ENCODE results near the gene RPTOR.

RPTOR gene

DNA sequence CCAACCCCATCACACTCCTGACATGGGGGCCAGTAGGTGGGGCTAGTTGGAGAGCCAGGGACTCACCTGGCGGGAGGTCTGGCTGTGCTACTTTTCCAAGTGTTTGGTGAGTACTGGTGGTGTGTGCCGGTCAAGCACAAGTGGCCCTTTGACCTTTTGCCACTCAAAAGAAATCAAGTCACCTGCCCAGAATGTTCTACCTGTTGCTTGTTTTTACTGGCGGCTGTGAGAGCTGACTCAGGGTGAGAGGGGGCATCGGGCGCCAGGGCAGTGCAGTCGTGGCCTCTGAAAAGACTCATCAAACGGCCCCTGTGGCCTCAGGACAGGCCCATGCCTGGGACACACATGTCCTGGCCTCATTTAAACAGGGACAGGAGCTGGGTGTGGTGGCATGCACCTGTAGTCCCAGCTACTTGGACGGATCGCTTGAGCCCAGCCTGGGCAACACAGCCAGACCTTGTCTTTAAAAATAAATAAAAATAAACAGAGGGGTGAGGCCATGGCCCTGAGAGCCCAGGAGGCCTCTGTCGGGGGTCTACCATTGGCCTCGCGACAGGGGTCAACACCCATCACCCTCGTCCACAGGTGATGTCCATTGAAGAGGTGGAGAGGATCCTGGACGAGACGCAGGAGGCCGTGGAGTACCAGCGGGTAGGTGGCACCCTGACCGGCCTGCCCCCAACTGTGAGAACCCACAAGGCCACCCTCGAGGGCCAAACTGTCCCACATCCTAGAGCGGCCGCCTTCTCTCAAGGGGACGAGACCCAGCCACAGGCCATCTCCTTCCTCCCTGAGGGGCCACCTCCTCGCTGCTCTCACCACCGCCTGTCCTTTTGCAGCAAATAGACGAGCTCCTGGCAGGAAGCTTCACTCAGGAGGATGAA, 452.0 kb downstream of the RPTOR start:
- DNase-seq (ENCODE audit: low read depth in 2 of 2), result no peak

DNA sequence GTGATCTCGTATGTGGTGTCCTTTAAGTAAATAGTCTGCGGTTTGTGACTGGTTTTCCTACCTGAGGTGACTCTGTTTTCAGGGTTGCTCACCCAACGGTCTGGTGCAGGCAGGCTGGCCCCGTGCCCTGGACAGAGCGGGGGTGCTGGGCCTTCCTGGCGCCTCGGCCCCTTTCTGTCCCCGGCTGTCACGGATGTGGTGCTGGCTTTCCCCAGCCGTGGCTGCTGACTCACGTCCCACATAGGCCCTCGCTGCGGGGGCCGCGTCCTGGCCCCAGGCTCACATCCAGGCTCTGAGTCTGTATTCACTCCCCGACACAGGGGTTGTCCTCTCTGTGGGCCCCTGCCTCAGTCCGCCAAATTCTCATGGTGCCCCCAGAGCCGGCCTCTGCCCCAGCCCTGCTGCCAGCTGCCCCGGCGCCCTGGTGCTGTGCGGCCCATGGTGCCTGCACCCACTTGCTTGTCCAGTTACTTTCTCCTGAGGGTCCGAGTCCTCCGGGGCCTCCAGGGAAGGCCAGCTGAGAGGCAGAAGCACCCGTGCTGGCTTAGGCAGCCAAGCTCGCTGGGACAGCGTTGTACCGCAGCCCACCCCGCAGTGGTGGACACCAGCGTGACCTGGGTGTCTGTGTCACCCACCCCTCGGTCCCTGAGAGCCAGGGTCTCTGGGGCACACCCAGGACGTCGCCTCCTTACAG, 452.9 kb downstream of the RPTOR start:
- no peak for DNase-seq (ENCODE audit: low read depth in 2 of 2)

DNA sequence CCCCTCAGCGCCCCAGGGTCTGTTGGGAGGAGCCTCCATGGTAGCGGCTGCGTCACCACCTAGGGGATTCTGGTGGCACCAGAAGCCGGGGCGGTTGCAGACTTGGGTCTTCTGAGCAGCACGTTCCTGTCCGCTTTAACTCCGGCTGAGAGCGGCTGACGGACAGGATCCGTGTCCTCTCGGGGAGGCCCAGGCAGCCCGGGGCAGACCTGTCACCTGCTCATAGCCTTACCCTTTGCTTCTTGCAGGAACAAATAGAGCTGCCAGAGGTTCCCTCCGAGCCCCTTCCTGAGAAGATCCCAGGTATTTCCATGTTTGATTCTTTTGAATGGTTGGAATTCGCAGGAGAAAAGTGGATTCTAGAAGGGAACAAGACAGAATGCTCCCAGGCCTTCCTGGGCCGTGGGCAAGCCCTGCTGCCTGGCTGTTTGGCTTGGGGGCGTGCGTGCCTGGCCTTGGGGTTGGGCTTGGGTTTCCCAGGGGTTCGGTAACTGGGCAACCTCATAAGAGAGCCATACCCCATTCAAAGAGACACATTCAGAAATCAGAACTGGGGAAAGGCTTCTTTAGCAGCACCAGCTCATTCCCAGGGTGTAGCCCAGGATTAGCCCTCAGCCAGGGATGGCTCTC, 453.6 kb downstream of the RPTOR start:
- DNase-seq (ENCODE audit: low read depth in 2 of 2), result no peak

DNA sequence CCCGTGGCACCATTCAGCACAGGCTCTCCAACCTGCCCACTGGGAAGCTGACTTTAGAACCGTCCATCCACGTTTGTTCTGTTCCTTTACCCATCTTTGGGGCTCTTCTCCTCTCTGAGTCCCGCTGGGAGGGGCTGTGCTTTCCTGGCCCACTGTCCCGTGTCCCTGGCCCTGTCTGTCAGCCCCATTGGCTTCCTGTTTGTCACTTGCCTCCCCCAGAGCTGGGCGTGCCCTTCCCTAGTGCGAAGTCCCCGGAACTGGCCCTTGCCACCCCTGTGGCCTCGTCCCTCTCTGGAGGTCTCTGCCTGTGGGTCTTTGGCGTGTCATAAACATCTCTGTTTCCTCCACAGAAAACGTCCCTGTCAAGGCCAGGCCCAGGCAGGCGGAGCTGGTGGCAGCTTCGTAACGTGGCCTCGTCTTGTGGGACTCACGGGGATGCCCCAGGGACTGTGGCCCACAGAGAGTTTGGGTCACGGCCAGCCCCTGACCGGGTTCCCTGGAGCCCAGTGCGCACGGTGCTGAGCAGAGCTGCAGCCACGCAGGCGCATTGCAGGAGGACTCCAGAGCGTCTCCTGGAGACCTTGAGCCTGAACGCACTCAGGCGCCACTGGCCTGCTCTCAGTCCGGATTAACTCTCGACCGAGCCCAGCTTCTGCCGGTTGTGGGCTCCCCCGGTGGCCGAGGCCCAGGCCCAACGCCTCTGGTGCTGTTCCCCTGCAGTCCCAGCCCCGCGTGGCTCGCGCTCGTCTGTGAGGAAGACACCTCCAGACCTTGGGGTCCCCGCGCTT, 454.3 kb downstream of the RPTOR start:
- no peak for DNase-seq (ENCODE audit: low read depth in 2 of 2)

DNA sequence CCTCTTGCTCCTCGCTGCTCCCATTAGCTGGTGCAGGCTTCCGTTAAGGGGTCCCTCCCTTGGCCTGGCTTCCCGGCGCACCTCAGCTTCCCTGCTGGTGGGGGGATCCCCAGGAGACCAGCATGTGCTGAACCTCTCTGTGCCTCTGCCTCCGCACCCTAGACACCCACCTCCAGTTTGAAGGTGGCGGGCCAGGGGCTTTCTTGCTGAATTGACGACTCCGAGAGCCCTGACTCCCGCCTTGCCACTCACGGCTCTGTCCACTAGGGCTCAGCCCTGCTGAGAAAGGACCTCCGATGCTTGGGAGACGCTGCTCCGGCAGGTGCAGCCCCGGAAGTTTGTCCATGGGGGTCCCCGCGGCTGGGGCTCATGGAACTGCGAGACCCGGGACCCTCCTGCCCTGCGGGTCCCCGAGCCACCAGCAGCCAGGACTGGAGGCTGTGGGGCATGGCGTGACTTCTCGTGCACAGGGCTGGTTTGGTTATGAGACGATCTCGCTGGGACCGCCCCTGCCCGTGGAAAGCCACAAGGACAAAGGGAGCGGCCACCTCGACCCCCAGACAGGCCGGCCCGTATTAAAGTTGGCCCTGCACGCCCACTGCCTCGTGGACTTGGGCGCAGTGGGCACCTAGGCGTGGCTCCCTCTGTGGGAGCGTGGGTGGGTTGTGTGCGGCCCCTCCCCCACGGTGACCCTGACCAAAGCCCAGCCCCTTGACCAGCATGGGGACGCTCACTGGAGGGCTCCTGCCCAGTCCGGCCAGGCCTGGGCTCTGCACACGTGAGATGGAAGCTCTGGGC, 455.1 kb downstream of the RPTOR start:
- DNase-seq (ENCODE audit: low read depth in 2 of 2), result no peak

DNA sequence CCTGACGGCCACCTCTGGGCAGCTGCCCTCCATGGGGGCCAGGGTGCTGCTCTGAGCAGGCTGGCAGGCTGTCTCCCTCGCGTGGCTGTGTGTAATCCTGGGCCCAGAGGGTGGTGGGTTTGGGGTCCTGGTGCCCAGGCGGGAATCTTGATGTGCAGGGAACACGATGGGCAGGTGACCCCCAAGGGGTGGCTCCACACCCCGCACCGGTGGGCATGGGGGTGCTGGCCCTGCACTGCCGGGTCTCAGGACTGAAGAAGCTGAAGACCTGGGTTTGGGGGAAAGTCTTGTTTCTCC, 455.6 kb downstream of the RPTOR start:
- DNase-seq (ENCODE audit: low read depth in 2 of 2), result no peak

DNA sequence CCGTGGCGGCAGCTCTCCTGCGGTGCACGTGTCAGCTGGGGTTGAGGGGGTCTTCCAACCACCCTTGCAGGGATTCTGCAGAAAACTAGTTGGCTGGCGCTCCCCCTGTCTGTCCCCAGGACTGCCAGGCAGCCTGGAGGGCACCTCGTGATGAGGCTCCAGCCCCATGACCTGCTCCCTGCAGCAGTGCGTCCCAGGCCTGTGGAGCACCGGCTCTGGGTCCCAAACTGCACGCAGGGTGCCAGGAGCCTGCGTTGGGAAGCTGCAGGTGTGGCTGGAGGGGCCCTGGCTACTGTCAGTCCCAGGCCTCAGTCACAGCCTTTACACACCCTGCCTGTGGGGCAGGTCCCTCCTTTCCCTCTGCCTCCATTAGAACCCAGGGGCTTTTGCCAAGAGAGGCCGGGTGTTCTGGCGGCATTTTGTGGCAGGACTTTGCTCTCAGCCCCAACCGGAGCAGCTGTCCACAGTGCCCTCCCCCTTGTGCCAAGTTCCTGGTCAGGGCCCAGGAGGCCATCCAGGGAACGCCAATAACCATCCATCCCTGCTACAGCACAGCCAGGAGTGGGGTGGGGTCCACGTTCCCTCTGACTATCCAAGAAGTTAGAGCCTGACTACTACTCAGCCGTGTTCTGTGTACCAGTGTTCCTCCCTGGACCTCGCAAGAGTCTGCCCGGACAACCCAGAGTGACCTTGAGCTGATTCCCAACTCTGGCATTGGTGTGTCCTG, 456.2 kb downstream of the RPTOR start:
- DNase-seq (ENCODE audit: low read depth in 2 of 2), result no peak

DNA sequence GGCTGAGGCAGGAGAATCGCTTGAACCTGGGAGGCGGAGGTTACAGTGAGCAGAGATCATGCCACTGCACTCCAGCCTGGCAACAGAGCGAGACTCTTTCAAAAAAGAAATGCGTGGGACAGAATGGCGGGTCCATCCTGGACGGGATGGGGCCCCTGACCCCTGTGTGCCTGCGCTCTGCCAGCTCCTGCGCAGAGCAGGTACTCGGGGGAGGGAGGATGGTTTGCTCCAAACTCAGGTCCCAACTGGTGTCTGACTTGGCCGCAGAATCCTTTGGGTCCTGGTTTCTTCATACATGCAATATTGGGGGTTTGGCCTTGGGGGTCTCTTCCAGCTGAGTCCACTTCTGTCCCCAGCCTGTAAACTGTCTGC, 457.4 kb downstream of the RPTOR start:
- no peak for DNase-seq (ENCODE audit: low read depth in 2 of 2)

DNA sequence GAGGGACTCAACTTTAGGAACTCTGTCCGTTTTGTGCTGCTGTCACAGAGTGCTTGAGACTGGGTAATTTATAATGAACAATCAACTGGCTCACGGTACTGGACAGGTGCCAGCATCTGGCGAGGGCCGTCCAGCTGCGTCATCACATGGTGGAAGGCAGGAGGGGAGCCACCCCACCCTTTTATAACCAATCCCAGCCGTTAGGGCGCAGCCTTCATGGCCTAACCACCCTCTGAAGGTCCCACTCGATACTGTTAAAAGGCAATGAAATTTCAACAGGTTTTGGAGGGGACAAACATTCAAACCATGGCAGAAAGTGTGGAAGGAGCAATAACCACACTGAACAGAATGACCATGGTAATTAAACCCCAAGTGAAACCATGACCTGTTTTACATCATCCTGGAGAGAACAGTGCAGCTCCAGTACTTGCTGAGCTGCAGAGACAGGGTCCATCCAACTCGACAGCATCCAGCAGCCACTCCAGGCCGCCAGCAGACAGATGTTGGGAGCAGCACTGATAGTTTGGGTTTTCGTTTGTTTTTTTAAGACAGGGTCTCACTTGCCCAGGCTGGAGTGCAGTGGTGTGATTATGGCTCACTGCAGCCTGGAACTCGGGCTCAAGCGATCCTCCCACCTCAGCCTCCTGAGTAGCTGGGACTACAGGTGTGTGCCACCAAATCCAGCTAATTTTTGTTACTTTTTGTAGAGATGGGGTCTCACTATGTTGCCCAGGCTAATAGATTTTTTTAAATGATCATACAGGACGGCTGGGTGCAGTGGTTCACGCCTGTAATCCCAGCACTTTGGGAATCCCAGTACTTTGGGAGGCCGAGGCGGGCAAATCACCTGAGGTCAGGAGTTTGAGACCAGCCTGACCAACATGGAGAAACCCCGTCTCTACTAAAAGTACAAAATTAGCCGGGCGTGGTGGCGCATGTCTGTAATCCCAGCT, 458.0 kb downstream of the RPTOR start:
- DNase-seq (ENCODE audit: low read depth in 2 of 2), result no peak

DNA sequence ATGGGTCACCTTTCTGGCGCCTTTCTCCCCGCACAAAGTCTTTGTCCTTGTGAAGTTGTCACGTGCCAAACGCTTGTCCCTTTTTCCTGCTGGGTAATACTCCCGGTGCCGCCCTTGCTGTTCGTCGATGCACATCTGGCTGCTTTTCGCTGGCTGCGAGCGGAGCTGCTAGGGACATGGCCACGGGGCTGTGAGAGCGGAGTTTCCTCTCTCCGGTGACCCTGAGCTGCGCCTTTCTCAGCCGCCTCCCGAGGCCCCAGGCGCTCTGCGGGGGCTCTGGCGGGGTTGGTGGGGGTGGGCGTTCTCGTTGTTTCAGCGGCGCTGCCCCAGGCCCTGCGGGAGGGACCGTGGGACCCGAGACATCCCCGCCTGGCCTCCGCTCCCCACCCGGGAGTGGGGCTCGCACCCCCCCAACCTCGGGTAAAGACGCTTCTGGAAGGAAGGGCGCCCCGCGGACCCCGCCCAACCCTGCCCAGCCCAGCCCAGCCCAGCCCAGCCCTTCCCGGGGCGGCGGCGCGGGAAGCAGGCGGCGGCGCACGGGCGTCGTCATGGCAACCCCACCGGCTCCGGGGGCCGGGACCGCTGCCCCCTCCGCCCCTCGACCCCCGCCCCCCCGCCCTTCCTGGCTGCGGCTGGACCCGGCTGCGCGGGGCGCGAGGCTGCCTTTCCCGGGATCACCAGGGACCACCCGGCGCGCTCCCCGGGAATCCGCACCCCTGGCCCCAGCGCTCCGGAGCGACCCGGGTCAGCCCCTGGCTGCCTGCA, 459.3 kb downstream of the RPTOR start:
- DNase-seq (ENCODE audit: low read depth in 2 of 2), result no peak

DNA sequence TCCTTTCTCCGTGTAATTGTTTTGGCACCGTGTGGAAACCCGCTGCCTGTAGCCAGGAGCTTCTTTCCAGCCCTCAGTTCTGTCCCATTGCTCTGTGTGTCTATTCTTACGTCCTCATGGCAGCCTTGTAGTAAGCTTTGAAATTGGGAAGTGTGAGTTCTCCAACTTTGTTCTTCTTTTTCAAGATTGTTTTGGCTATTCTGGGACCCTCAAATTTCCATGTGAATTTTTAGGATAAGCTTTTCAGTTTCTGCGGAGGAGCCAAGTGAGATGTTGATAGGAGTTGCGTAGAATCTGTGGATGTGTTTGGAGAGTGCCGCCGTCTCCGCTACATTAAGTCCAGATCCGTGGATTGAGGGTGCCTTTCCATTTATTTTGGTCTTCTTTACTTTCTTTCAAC, 462.3 kb downstream of the RPTOR start:
- no peak for DNase-seq (ENCODE audit: low read depth in 2 of 2)

DNA sequence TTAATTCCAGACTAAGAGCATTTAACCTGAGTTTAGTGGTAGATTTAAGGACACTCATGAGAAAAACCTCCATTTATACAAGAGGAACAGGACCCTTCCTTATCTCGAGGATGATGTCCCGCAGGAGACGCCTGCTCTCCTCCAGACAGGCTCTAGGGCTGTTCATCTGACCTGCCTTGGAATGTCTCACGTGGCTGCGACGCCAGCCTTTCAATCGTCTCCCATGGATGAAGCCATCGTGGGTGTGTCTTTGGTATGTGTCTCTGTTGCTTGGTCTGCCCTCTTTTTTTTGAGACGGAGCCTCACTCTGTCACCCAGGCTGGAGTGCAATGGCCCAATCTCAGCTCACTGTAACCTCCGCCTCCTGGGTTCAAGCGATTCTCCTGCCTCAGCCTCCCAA, 463.5 kb downstream of the RPTOR start:
- DNase-seq (ENCODE audit: low read depth in 2 of 2), result no peak

DNA sequence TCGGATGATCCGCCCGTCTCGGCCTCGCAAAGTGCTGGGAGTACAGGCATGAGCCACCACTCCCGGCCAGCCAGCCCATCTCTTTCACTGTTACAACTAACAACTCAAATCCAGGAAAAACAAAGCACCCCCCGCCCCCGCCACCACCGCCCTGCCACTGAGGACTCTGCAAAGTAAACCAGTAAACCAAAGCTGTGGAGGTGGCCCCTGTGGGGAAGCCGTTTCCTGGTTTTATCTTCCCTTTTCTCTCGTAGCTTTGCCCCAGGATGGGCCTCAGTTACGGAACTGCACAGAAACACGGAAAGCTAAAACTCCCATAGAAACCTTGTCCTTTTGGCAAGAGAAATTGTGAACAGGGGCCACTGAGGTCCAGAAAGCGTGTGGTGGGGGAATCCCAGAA, 464.5 kb downstream of the RPTOR start:
- DNase-seq (ENCODE audit: low read depth in 2 of 2), result no peak

DNA sequence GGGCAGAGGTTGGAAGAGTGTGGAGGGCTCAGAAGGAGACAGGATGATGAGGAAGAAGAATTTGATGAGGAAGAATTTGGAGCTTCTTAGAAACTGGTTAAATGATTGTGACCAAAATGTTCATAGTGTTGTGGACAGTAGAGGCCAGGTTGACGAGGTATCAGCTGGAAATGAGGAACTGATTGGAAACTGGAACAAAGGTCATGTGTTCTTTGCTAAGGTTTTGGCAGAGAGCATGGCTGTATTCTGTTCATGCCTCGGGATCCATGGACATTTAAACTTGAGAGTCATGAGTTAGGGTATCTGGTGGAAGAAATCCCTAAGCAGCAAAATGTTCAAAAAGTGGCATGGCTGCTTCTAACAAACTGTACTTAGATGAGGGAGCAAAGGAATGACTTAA, 466.3 kb downstream of the RPTOR start:
- DNase-seq (ENCODE audit: low read depth in 2 of 2), result no peak

DNA sequence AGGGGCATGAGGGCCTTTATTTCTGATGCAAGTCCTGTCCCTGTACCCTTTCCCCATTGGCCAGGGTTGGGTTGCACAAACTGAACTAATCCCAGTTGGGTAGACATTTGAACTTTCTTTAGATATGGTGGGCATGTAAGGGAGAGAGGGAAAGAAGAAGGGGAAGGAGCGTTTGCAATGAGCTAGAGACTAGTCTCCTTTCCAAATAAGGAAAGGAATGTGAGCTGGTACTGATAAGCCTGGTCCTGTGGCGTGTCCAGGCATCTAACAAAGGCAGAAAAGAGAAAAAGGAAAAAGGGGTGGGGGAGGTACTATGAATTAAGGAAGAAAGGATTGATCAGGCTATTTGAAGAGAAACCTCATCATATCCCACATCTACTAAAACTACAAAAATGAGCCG, 467.3 kb downstream of the RPTOR start:
- no peak for DNase-seq (ENCODE audit: low read depth in 2 of 2)

DNA sequence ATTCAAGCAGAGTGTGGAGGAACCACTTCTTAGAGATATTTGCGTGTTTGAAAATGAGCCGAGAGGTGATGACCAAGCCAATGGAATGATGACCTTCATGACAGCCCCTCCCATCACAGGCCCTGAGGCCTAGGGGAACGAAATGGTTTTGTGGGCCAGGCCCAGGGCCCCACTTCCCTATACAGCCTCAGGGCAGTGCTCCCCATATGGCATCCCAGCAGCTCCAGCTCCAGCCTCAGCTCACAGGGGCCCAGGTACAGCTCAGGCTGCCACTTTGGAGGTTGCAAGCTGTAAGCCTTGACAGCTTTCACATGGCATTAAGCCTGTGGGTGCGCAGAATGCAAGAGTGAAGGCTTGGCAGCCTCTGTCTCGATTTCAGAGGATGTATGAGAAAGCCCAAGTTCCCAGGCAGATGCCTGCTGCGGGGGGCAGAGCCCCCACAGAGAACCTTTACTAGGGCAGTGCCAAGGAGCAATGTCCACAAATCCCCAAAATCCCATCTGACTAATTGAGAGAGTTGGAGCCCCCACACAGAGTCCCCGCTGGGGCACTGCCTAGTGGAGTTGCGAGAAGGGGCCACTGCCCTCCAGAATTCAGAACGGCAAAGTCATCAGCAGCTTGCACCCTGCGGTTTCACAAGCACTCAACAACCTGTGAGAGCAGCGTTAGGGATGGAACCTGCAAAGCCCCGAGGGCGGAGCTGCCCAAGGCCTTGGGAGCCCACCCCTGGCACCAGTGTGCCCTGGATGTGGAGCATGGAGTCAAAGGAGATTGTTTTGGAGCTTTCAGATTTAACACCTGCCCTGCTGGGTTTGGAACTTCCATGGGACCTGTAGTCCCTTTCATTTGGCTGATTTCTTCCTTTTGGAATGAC, 468.2 kb downstream of the RPTOR start:
- DNase-seq (ENCODE audit: low read depth in 2 of 2), result no peak

DNA sequence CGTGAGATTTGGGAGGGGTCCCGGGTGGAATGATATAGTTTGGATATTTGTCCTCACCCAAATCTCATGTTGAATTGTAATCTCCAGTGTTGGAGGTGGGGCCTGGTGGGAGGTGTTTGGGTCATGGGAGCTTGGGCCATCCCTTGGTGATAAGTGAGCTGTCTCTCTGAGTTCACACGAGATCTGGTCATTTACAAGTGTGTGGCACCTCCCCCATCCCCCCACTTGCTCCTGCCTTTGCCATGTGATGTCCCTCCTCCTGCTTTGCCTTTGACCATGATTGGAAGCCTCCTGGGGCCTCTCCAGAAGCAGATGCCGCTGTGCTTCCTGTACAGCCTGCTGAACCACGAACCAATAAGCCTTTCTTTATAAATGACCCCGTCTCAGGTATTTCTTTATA, 469.0 kb downstream of the RPTOR start:
- DNase-seq (ENCODE audit: low read depth in 2 of 2), result no peak

DNA sequence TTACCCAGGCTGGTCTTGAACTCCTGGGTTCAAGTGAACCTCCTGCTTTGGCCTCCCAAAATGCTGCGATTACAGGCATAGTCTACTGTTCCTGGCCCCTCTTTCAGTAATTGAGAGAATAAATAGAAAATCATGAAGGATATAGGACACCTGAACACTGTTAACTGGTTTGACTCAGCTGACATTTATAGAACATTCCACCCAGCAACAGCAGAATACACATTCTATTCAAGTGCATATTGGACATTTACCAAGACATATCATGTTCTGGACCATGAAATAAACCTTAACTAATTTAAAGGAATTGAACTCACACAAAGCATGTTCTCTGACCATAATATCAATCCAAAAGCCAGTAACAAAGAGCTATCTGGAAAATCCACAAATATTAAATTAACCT, 470.5 kb downstream of the RPTOR start:
- no peak for DNase-seq (ENCODE audit: low read depth in 2 of 2)
